Measurements from ENCODE around the gene XYLT2.

DNA sequence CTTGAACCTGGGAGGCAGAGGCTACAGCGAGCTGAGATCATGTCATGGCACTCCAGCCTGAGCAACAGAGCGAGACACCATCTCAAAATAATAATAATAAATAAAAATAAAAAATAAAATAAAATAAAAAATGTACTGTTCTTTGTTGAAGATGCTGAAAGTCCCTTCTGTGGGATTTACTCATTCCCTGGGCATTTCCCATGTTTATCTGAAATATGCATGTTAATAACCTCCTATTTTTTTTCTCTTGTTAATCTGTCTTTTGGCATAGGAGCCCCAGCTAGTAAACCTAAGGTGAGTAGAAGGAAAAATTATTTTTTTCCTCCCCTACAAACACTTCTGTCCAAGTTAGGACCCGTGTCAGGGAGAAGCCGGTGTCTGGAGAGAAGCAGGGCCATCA, 37.3 kb upstream of the XYLT2 start:
- TF ChIP-seq, protein P1, sequence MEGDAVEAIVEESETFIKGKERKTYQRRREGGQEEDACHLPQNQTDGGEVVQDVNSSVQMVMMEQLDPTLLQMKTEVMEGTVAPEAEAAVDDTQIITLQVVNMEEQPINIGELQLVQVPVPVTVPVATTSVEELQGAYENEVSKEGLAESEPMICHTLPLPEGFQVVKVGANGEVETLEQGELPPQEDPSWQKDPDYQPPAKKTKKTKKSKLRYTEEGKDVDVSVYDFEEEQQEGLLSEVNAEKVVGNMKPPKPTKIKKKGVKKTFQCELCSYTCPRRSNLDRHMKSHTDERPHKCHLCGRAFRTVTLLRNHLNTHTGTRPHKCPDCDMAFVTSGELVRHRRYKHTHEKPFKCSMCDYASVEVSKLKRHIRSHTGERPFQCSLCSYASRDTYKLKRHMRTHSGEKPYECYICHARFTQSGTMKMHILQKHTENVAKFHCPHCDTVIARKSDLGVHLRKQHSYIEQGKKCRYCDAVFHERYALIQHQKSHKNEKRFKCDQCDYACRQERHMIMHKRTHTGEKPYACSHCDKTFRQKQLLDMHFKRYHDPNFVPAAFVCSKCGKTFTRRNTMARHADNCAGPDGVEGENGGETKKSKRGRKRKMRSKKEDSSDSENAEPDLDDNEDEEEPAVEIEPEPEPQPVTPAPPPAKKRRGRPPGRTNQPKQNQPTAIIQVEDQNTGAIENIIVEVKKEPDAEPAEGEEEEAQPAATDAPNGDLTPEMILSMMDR (conservative IDR thresholded peaks at IDR 0.05; ENCODE audit: low read length) = no peak
- TF ChIP-seq EZH2phosphoT487 (IDR thresholded peaks at IDR 0.05; ENCODE audit: borderline replicate concordance) = no peak

Measured in Loucy (cell line).